Loucy (cell line): ENCODE data around the gene KIAA1549.

Source experiments
- H2AFZ ChIP-seq: fragments of 200-600 bp; sonication (generic); 2 replicates; pipeline ENCODE4 v1.6.0; 2016; ENCODE audit warnings: antibody characterized with exemption, mild to moderate bottlenecking, low read length, moderate library complexity
- H3F3A ChIP-seq: fragments of 200-600 bp; 2 replicates; pipeline ENCODE4 v1.6.0; 2016; ENCODE audit warnings: antibody characterized with exemption, low read depth, mild to moderate bottlenecking
- H3K27me3 ChIP-seq: fragments of 200-600 bp; sonication (generic); 2 replicates; pipeline ENCODE4 v1.6.1; 2014; ENCODE audit warnings: low read length, mild to moderate bottlenecking; ENCODE audit not compliant: insufficient read depth, poor library complexity, severe bottlenecking
- H3K36me3 ChIP-seq: fragments of 200-600 bp; sonication (generic); 2 replicates; pipeline ENCODE4 v1.6.1; 2016; ENCODE audit warnings: low read length; ENCODE audit not compliant: insufficient read depth
- H3K4me1 ChIP-seq: fragments of 200-600 bp; sonication (generic); 2 replicates; pipeline ENCODE4 v1.5.1; 2014; ENCODE audit warnings: low read length, mild to moderate bottlenecking; ENCODE audit not compliant: insufficient read depth, poor library complexity, severe bottlenecking
- H3K4me2 ChIP-seq: fragments of 200-600 bp; sonication (generic); 2 replicates; pipeline ENCODE4 v1.6.0; 2014; ENCODE audit warnings: antibody characterized with exemption, low read length, low read depth, mild to moderate bottlenecking; ENCODE audit not compliant: poor library complexity, severe bottlenecking
- H3K4me3 ChIP-seq: fragments of 200-600 bp; sonication (generic); 2 replicates; pipeline ENCODE4 v1.5.1; 2014; ENCODE audit warnings: low read length, mild to moderate bottlenecking, mixed read lengths; ENCODE audit not compliant: poor library complexity, severe bottlenecking
- H3K79me2 ChIP-seq: fragments of 200-600 bp; sonication (generic); 2 replicates; pipeline ENCODE4 v1.6.1; 2014; ENCODE audit warnings: low read length; ENCODE audit not compliant: insufficient read depth
- H3K9ac ChIP-seq: fragments of 200-600 bp; sonication (generic); 2 replicates; pipeline ENCODE4 v1.6.0; 2014; ENCODE audit warnings: mild to moderate bottlenecking, low read depth, low read length, moderate library complexity; ENCODE audit not compliant: poor library complexity, severe bottlenecking
- H3K9me2 ChIP-seq: fragments of 200-600 bp; sonication (generic); replicated peaks from 2 replicates; pipeline ENCODE4 v1.6.1; 2016; ENCODE audit warnings: low read depth, low read length, mixed read lengths
- H3K9me3 ChIP-seq: fragments of 200-600 bp; sonication (generic); 2 replicates; pipeline ENCODE4 v1.6.1; 2014; ENCODE audit warnings: mild to moderate bottlenecking, antibody characterized with exemption, low read length, low read depth; ENCODE audit not compliant: insufficient read depth
- H4K20me1 ChIP-seq: fragments of 200-600 bp; sonication (generic); 2 replicates; pipeline ENCODE4 v1.6.0; 2014; ENCODE audit warnings: antibody characterized with exemption, low read length, mild to moderate bottlenecking; ENCODE audit not compliant: insufficient read depth, poor library complexity, severe bottlenecking
- CTCF ChIP-seq: fragments of 200-600 bp; sonication (generic); conservative IDR thresholded peaks from 2 replicates; pipeline ENCODE4 v1.5.1; 2014; ENCODE audit warnings: mild to moderate bottlenecking, antibody characterized with exemption, low read length
- EZH2phosphoT487 ChIP-seq: fragments of 200-600 bp; IDR thresholded peaks from 2 replicates; pipeline ENCODE4 v1.6.1; 2018; ENCODE audit warnings: antibody characterized with exemption, mild to moderate bottlenecking, moderate library complexity, borderline replicate concordance

The KIAA1549 gene

GRCh38 chr7:138932870-138933269 lies 48.3 kb downstream of the KIAA1549 start:
- no peaks in the 10 kb centered on the region for H3K27me3 ChIP-seq
- H3K79me2 ChIP-seq, result peaks cover 6% of the 10 kb centered on the region; the same call in 1 of the 2 replicates
- no peak overlapping the region for H3K4me3 ChIP-seq
- H3K9me2 ChIP-seq, result no peaks in the 10 kb centered on the region
- no peaks in the 10 kb centered on the region for H3K36me3 ChIP-seq
- no peaks in the 10 kb centered on the region for H3F3A ChIP-seq
- no peak overlapping the region for H3K4me2 ChIP-seq
- peaks cover 4% of the 10 kb centered on the region for H3K4me1 ChIP-seq
- H4K20me1 ChIP-seq, result no peaks in the 10 kb centered on the region
- H2AFZ ChIP-seq, result no peak overlapping the region
- H3K9me3 ChIP-seq, result no peaks in the 10 kb centered on the region
- TF ChIP-seq CTCF, result no peak
- no peak for TF ChIP-seq EZH2phosphoT487
- no peak overlapping the region for H3K9ac ChIP-seq

- no peaks in the 10 kb centered on the region for H3K9me3 ChIP-seq
- TF ChIP-seq CTCF (no peak), EZH2phosphoT487 (no peak)
- no peaks in the 10 kb centered on the region for H3K27me3 ChIP-seq
- no peaks in the 10 kb centered on the region for H3K36me3 ChIP-seq
- H3K9me2 ChIP-seq, result no peaks in the 10 kb centered on the region
- peaks cover 4% of the 10 kb centered on the region for H3K4me1 ChIP-seq
- peaks cover 6% of the 10 kb centered on the region; the same call in 1 of the 2 replicates for H3K79me2 ChIP-seq
- no peaks in the 10 kb centered on the region for H3F3A ChIP-seq
- no peak overlapping the region for H2AFZ ChIP-seq
- H3K4me2 ChIP-seq, result no peak overlapping the region
- H3K4me3 ChIP-seq, result no peak overlapping the region
- H4K20me1 ChIP-seq, result no peaks in the 10 kb centered on the region
- H3K9ac ChIP-seq, result no peak overlapping the region
Measured at GRCh38 chr7:138932427-138932826, 48.8 kb downstream of the KIAA1549 start.

- Histone ChIP-seq H3K79me2 (peaks cover 11% of the 10 kb centered on the region; the same call in 1 of the 2 replicates), H3K9me2 (no peaks in the 10 kb centered on the region), H3K36me3 (no peaks in the 10 kb centered on the region), H4K20me1 (no peaks in the 10 kb centered on the region), H3K27me3 (no peaks in the 10 kb centered on the region), H3K4me1 (peaks cover 7% of the 10 kb centered on the region), H3K9me3 (no peaks in the 10 kb centered on the region), H3K9ac (no peak overlapping the region), H2AFZ (no peak overlapping the region), H3K4me2 (no peak overlapping the region), H3K4me3 (no peak overlapping the region), H3F3A (no peaks in the 10 kb centered on the region)
- no peak for TF ChIP-seq CTCF
- no peak for TF ChIP-seq EZH2phosphoT487
Measured at GRCh38 chr7:138929969-138930368, 51.2 kb downstream of the KIAA1549 start.
